Activated effector memory CD4-positive, alpha-beta T cell treated with Interleukin-2 at 50 U/mL for 16 hours (primary cell): ENCODE measurements around the gene CDH3.

Experiments used
- DNase-seq: peaks from one replicate; pipeline ENCODE4 v3.0.0-alpha.2; 2020

Gene CDH3

DNA sequence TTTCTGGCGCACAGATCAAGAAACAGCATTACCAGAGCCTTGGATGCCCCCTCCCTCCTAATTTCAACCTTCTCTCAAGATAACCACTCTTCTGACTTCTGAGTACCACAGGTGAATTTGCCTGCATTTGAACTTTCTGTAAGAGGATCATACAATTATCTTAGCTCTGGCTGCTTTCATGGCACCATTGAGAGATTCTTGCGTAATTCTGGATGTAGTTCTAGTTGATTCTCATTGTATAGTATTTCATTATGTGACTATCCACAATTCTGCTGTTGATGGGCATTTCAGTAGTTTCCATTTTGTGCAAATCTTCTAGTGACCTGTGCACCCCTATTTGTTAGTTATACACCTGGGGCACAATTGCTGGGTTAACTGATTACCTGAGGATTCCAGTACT lies 7.5 kb downstream of the CDH3 start:
- no peak for DNase-seq

DNA sequence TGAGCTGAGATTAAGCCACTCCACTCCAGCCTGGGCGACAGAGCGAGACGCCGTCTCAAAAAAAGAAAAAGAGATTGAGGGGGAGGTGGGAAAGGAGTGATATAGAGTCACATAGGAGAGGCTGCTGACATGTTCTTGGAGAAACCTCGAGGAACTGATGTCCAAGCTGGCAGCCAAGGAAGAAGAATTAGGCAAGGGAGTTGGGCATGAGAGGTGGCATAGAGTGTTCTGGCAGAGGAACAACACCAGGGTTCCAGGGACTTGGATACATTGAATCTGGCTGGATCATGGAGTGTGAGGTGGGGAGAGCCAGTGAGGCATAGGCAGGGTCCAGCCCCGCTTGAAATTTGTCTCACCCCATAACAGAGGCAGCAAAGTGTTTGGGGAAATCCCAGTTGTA lies 10.7 kb downstream of the CDH3 start:
- DNase-seq = no peak

DNA sequence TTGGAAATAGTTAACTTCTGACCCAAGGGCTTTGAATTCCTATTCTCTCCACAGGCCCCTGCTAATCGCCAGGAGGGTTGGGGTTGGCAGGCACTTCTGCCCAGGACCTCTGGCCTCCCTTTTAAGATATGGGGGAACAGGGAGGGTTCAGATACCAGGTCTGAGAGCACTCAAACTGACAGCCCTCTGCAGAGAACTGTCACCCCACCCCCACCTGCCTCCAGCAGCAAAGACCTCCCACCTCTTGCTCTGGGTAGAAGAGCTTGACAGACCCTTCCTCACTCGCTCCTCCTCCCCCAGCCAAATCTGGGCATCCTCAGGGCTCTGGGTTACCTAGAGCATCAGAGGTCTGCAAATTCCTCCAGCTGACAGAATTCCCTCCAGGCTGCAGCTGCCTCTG lies 11.6 kb downstream of the CDH3 start:
- no peak for DNase-seq

- DNase-seq = no peak
Observed at GRCh38 chr16:68658341-68658973, 13.3 kb downstream of the CDH3 start.

DNA sequence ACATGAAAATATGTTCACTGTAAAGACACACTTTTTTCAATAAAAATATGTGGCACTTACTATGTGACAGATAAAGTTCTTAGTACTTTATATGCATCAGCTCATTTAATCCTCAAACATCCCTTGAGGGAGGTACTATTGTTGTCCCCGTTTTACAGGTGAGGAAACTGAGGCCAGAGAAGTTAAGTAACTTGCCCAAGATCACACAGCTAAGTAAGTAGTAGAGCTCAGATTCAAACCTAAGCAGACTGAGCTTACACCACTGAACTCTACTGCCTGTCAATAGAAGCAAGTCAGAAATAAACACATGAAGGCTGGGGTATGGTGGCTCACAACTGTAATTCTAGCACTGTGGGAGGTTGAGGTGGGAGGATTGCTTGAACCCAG lies 13.9 kb downstream of the CDH3 start:
- no peak for DNase-seq

DNA sequence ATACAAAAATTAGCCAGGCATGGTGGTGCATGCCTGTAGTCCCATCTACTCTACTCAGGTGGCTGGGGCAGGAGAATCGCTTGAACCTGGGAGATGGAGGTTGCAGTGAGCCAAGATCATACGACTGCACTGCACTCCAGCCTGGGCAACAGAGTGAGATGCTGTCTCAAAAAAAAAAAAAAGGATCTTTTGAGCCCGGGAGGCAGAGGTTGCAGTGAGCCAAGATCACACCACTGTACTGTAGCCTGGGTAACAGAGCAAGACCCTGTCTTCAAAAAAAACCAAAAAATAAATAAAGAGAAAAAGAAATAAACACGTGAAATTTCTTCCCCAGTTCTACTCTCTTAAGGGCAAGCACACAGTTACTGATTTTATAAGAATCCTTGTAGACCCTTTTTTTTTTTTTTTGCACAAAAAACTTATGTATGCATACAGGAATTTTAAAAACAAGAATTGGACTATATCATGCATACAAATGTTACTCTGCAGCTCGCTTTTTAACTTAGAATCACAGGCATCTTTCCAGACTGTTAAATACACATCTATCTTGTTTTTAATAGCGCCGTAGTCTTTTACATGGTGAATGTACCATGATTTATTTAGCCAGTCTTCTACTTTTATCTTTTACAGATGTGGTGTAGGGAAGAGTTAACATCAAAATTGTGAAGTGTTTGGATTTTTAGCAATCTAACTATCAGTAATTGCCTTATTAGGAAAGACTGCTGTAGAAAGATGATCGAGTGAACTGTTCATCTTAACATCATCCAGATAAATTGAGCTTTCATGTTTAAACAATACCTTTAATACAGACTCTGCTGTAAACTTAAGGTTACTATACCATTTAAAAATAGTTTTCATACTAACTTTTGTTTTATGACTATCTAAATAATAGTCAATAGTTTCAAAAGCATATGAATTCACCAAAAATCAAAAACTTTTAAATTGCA lies 14.6 kb downstream of the CDH3 start:
- no peak for DNase-seq

- no peak for DNase-seq
Observed at GRCh38 chr16:68660359-68660795, 15.3 kb downstream of the CDH3 start.

DNA sequence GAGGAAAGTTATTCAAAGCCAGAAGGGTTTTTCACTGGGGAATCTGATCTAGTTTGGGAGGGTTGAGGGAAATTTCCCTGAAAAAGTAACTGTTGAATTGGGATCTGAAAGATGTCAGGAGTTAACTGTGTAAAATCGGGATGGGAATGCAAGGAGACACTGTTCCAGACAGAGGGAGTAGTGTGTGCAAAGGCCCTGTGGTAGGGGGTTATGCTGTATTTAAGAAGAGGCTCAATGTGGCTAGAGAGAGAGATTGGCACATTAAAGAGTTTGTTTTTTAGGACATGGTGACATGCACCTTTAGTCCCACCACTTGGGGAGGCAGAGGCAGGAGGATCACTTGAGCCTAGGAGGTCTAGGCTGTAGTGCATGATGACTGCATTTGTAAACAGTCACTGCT lies 16.9 kb downstream of the CDH3 start:
- no peak for DNase-seq

DNA sequence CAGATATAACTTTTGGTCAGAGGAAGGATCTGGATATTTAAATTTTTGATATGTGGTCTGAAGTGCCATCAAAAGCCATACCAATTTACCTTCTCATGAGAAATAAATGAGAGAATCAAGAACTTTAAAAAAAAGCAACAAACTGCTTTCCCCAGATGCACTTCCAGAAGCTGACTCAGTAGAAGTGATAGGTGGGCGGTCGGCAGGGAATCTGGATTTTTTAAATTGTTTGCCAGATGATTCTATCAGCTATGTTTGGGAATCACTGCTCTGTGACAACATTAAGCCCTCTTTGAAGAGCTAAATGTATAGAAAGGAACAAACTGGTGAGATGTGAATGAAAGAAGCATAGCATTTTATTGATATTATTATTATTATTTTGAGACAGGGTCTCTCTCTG lies 19.2 kb downstream of the CDH3 start:
- no peak for DNase-seq

GRCh38 chr16:68665501-68665900 lies 20.4 kb downstream of the CDH3 start:
- DNase-seq = no peak

GRCh38 chr16:68668266-68668665 lies 23.2 kb downstream of the CDH3 start:
- no peak for DNase-seq

- DNase-seq = no peak
Observed at GRCh38 chr16:68676113-68676860, 31.2 kb downstream of the CDH3 start.

GRCh38 chr16:68681038-68681437 lies 35.9 kb downstream of the CDH3 start:
- DNase-seq = no peak

DNA sequence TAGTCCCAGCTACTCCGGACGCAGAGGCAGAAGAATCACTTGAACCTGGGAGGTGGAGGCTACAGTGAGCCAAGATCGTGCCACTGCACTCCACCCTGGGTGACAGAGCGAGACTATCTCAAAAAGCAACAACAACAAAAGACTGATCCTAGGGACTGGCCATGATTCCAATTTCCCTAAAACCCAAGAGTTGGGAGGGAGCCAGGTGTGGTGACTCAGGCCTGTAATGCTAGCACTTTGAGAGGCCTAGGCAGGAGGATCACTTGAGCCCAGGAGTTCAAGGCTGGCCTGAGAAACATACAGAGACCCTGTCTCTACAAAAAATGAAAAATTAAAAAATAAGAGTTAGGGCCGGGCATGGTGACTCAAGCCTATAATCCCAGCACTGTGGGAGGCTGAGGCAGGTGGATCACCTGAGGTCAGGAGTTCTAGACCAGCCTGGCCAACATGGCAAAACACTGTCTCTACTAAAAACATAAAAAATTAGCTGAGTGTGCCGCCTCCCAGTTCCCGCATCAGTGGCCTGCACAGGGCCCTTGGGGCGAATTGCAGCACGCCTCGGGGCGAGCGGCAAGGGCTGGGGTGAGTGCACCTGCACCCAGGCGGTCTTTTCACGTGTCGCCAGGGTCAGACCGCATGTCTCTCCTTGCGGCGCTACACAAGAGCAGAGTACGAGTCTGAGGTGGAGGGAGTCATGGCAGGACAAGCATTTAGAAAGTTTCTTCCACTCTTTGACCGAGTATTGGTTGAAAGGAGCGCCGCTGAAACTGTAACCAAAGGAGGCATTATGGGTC lies 40.8 kb downstream of the CDH3 start:
- no peak for DNase-seq

DNA sequence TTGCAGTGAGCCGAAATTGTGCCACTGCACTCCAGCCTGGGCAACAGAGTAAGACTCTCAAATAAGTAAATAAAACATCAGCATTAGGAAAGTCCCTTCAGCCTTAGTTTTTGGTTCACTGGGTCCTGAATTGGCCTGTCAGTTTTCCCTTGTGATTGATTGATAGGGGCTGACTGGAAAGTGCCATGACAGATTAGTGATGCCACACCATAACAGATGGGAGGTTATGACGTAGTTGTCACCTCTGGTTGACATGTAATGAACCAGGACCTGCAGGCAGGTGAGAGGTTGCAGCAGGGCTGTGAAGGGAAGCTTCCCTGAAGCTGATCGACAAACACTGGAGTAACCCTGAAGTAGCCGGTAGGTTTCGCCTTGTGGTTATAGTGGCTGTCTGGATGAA lies 41.8 kb downstream of the CDH3 start:
- DNase-seq = no peak

- no peak for DNase-seq
Observed at GRCh38 chr16:68689921-68690320, 44.8 kb downstream of the CDH3 start.

- no peak for DNase-seq
Observed at GRCh38 chr16:68695575-68695974, 50.5 kb downstream of the CDH3 start.

GRCh38 chr16:68696514-68696913 lies 51.4 kb downstream of the CDH3 start:
- DNase-seq = no peak

DNA sequence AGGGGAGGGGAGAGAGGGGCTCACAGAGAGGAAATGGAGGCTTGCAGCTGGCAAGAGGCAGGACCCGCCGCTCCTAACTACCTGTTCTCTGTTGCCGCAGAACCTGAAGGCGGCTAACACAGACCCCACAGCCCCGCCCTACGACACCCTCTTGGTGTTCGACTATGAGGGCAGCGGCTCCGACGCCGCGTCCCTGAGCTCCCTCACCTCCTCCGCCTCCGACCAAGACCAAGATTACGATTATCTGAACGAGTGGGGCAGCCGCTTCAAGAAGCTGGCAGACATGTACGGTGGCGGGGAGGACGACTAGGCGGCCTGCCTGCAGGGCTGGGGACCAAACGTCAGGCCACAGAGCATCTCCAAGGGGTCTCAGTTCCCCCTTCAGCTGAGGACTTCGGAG lies 53.0 kb downstream of the CDH3 start:
- DNase-seq = no peak

DNA sequence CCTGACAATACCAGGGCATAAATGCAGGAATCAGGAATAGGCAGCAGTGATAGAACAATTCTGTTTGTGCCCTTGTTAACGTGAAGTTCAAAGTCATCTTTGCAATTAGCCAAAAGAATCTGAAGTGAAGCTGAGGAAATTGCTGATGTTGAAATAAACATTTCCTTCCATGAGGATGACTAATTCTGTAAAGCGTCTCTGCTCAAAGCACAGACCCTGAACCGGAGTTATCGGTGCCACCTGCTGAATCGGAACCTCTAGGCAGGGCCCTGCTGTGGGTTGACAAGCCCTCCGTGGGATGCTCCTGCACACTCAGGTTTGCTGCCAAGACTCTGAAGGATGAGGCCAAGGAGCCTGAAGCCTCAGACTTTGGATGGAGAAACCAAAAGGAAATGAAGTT lies 55.0 kb downstream of the CDH3 start:
- no peak for DNase-seq

- no peak for DNase-seq
Observed at GRCh38 chr16:68700831-68701230, 55.7 kb downstream of the CDH3 start.

- DNase-seq = peak; percentile 24
Observed at GRCh38 chr16:68704232-68704867, 59.2 kb downstream of the CDH3 start.
